Activated CD4-positive, alpha-beta T cell treated with anti-CD3 and anti-CD28 coated beads, Interleukin-2, amount 10 ng/mL, durations not matched to agents 7 days and 5 days (primary cell): ENCODE data around the gene PHLDB2. TPM values are rescaled to one million over a fixed set of nuclear protein-coding genes. Genes with fewer than 3 reads are reported as not detected.

Experiments
- CTCF ChIA-PET: fragments of 350-600 bp; sonication (Branson Sonifier 250); formaldehyde crosslinking; loops from one replicate; lab custom pipeline; 2021; ENCODE audit warnings: antibody characterized with exemption; lab: Charles Lee
- POLR2A ChIA-PET: fragments of 350-600 bp; sonication (Branson Sonifier 250); formaldehyde crosslinking; loops from one replicate; lab custom pipeline; 2021; ENCODE audit warnings: antibody characterized with exemption; lab: Charles Lee
- DNase-seq: peaks from one replicate; pipeline ENCODE4 v3.0.0-alpha.2; 2020
- H3K27ac Mint-ChIP-seq: one replicate; pipeline ENCODE4 v1.8.0; 2021; ENCODE audit warnings: mild to moderate bottlenecking, moderate library complexity, mixed read lengths
- H3K27me3 Mint-ChIP-seq: one replicate; pipeline ENCODE4 v1.8.0; 2021; ENCODE audit warnings: mixed read lengths
- H3K36me3 Mint-ChIP-seq: one replicate; pipeline ENCODE4 v1.8.0; 2021; ENCODE audit warnings: low read depth, mixed read lengths
- H3K4me1 Mint-ChIP-seq: one replicate; pipeline ENCODE4 v1.8.0; 2021; ENCODE audit warnings: mixed read lengths
- H3K4me3 Mint-ChIP-seq: one replicate; pipeline ENCODE4 v1.8.0; 2021; ENCODE audit warnings: mild to moderate bottlenecking, moderate library complexity, mixed read lengths
- H3K9me3 Mint-ChIP-seq: one replicate; pipeline ENCODE4 v1.8.0; 2021; ENCODE audit warnings: mixed read lengths
- total RNA-seq, 2 experiments: library from RNA; stranded (reverse); gene quantifications; one replicate each; pipeline ENCODE4 v1.2.3, GENCODE V29; 2021

The PHLDB2 gene
- total RNA-seq, 2 experiments from 2014 or later = 1.9 to 2.7 TPM

- Mint-ChIP-seq H3K27me3 (peaks cover 8% of the 10 kb centered on the region), H3K9me3 (no peaks in the 10 kb centered on the region), H3K4me1 (no peaks in the 10 kb centered on the region), H3K4me3 (no peak overlapping the region), H3K36me3 (no peaks in the 10 kb centered on the region), H3K27ac (no peak overlapping the region)
- ChIA-PET POLR2A (no interaction called here), CTCF (interaction anchor here (0.7 kb wide), 1 partner anchor 768 kb away, joined by 3 read pairs; no protein-coding TSS in a partner anchor)
- no peak for DNase-seq
Measured at GRCh38 chr3:111870620-111871019, 11.6 kb downstream of the PHLDB2 start.

- no peak overlapping the region for H3K27ac Mint-ChIP-seq
- H3K36me3 Mint-ChIP-seq = no peaks in the 10 kb centered on the region
- no peak for DNase-seq
- CTCF ChIA-PET = interaction anchor here (0.5 to 1.3 kb wide), 4 partner anchors 10 to 96 kb away, joined by 3 read pairs; no protein-coding TSS in a partner anchor
- no peak overlapping the region for H3K4me3 Mint-ChIP-seq
- H3K4me1 Mint-ChIP-seq = no peaks in the 10 kb centered on the region
- POLR2A ChIA-PET = no interaction called here
- H3K27me3 Mint-ChIP-seq = peaks cover 8% of the 10 kb centered on the region
- no peaks in the 10 kb centered on the region for H3K9me3 Mint-ChIP-seq
Measured at GRCh38 chr3:111871809-111872623, 13.0 kb downstream of the PHLDB2 start.

GRCh38 chr3:111872979-111873378, 13.9 kb downstream of the PHLDB2 start:
- CTCF ChIA-PET = interaction anchor here (1.3 kb wide), 1 partner anchor 95 kb away, joined by 3 read pairs; no protein-coding TSS in a partner anchor
- peaks cover 2% of the 10 kb centered on the region for H3K9me3 Mint-ChIP-seq
- DNase-seq = no peak
- POLR2A ChIA-PET = no interaction called here
- H3K4me1 Mint-ChIP-seq = no peaks in the 10 kb centered on the region
- no peaks in the 10 kb centered on the region for H3K36me3 Mint-ChIP-seq
- peaks cover 12% of the 10 kb centered on the region for H3K27me3 Mint-ChIP-seq
- no peak overlapping the region for H3K27ac Mint-ChIP-seq
- H3K4me3 Mint-ChIP-seq = no peak overlapping the region

GRCh38 chr3:111874177-111874820, 15.2 kb downstream of the PHLDB2 start:
- Mint-ChIP-seq H3K4me1 (no peaks in the 10 kb centered on the region), H3K36me3 (no peaks in the 10 kb centered on the region), H3K27me3 (peaks cover 14% of the 10 kb centered on the region), H3K27ac (no peak overlapping the region), H3K9me3 (peaks cover 8% of the 10 kb centered on the region), H3K4me3 (no peak overlapping the region)
- ChIA-PET POLR2A (no interaction called here), CTCF (interaction anchor here (0.7 kb wide), 1 partner anchor 72 kb away, joined by 5 read pairs; no protein-coding TSS in a partner anchor)
- no peak for DNase-seq

GRCh38 chr3:111881480-111881879, 22.4 kb downstream of the PHLDB2 start:
- no peaks in the 10 kb centered on the region for H3K4me1 Mint-ChIP-seq

GRCh38 chr3:111882194-111882593, 23.1 kb downstream of the PHLDB2 start:
- DNase-seq = no peak
- Mint-ChIP-seq H3K27ac (no peak overlapping the region), H3K9me3 (peaks cover 12% of the 10 kb centered on the region), H3K4me3 (no peak overlapping the region), H3K36me3 (no peaks in the 10 kb centered on the region), H3K27me3 (peaks cover 10% of the 10 kb centered on the region), H3K4me1 (no peaks in the 10 kb centered on the region)
- POLR2A ChIA-PET = no interaction called here
- CTCF ChIA-PET = interaction anchor here (0.8 to 1.1 kb wide), 2 partner anchors 10 to 17 kb away, joined by 3 to 4 read pairs; no protein-coding TSS in a partner anchor

More at GRCh38 chr3:111881480-111881879, 22.4 kb downstream of the PHLDB2 start:
- H3K36me3 Mint-ChIP-seq = no peaks in the 10 kb centered on the region
- H3K27ac Mint-ChIP-seq = no peak overlapping the region
- no peak for DNase-seq
- H3K9me3 Mint-ChIP-seq = peaks cover 12% of the 10 kb centered on the region
- ChIA-PET CTCF (no interaction called here), POLR2A (no interaction called here)
- peaks cover 10% of the 10 kb centered on the region for H3K27me3 Mint-ChIP-seq
- no peak overlapping the region for H3K4me3 Mint-ChIP-seq

GRCh38 chr3:111882799-111883198, 23.7 kb downstream of the PHLDB2 start:
- Mint-ChIP-seq H3K27ac (no peak overlapping the region), H3K36me3 (no peaks in the 10 kb centered on the region), H3K9me3 (peaks cover 11% of the 10 kb centered on the region), H3K4me1 (no peaks in the 10 kb centered on the region), H3K27me3 (peaks cover 8% of the 10 kb centered on the region), H3K4me3 (no peak overlapping the region)
- CTCF ChIA-PET = interaction anchor here (0.8 to 1.1 kb wide), 3 partner anchors 11 to 16 kb away, joined by 3 to 4 read pairs (median 3); no protein-coding TSS in a partner anchor
- DNase-seq = no peak
- POLR2A ChIA-PET = no interaction called here

GRCh38 chr3:111884411-111885018, 25.4 kb downstream of the PHLDB2 start:
- Mint-ChIP-seq H3K4me3 (no peak overlapping the region), H3K27ac (no peak overlapping the region), H3K4me1 (no peaks in the 10 kb centered on the region), H3K36me3 (no peaks in the 10 kb centered on the region), H3K27me3 (no peaks in the 10 kb centered on the region), H3K9me3 (peaks cover 3% of the 10 kb centered on the region)
- ChIA-PET POLR2A (no interaction called here), CTCF (no interaction called here)
- DNase-seq = no peak

GRCh38 chr3:111885578-111885977, 26.5 kb downstream of the PHLDB2 start:
- no peak for DNase-seq
- ChIA-PET CTCF (interaction anchor here (1.0 kb wide), 1 partner anchor 161 kb away, joined by 3 read pairs; no protein-coding TSS in a partner anchor), POLR2A (no interaction called here)
- Mint-ChIP-seq H3K27me3 (no peaks in the 10 kb centered on the region), H3K4me3 (no peak overlapping the region), H3K27ac (no peak overlapping the region), H3K36me3 (no peaks in the 10 kb centered on the region), H3K9me3 (peaks cover 3% of the 10 kb centered on the region), H3K4me1 (no peaks in the 10 kb centered on the region)

- ChIA-PET POLR2A (no interaction called here), CTCF (interaction anchor here (0.8 to 1.3 kb wide), 2 partner anchors 13 to 123 kb away, joined by 3 to 4 read pairs; no protein-coding TSS in a partner anchor)
- Mint-ChIP-seq H3K36me3 (no peaks in the 10 kb centered on the region), H3K27me3 (no peaks in the 10 kb centered on the region), H3K9me3 (no peaks in the 10 kb centered on the region), H3K27ac (no peak overlapping the region), H3K4me3 (no peak overlapping the region), H3K4me1 (no peaks in the 10 kb centered on the region)
- DNase-seq = no peak
Measured at GRCh38 chr3:111890051-111890580, 31.1 kb downstream of the PHLDB2 start.

- no peak for DNase-seq
- no peak overlapping the region for H3K4me3 Mint-ChIP-seq
- no peaks in the 10 kb centered on the region for H3K36me3 Mint-ChIP-seq
- POLR2A ChIA-PET = no interaction called here
- H3K9me3 Mint-ChIP-seq = no peaks in the 10 kb centered on the region
- CTCF ChIA-PET = no interaction called here
- H3K27ac Mint-ChIP-seq = no peak overlapping the region
- H3K4me1 Mint-ChIP-seq = no peaks in the 10 kb centered on the region
- H3K27me3 Mint-ChIP-seq = no peaks in the 10 kb centered on the region
Measured at GRCh38 chr3:111892070-111892469, 33.0 kb downstream of the PHLDB2 start.

- Mint-ChIP-seq H3K9me3 (no peaks in the 10 kb centered on the region), H3K4me3 (no peak overlapping the region), H3K27ac (no peak overlapping the region), H3K27me3 (no peaks in the 10 kb centered on the region), H3K4me1 (peaks cover 4% of the 10 kb centered on the region), H3K36me3 (no peaks in the 10 kb centered on the region)
- POLR2A ChIA-PET = no interaction called here
- no peak for DNase-seq
- CTCF ChIA-PET = interaction anchor here (0.5 kb wide), 1 partner anchor 158 kb away, joined by 3 read pairs; no protein-coding TSS in a partner anchor
Measured at GRCh38 chr3:111895071-111895470, 36.0 kb downstream of the PHLDB2 start.
